Stimulated activated CD4-positive, alpha-beta T cell treated with anti-CD3 and anti-CD28 coated beads, TNF-alpha, amount 100 ng/mL, for 24 hours (primary cell): ENCODE data around the gene CD48.

ENCODE experiments used
- DNase-seq, 3 experiments: peaks; one replicate each; pipeline ENCODE4 v3.0.0-alpha.2; 2020; ENCODE audit warnings: low read depth in 3 of 3

Gene CD48

GRCh38 chr1:160634543-160635491, 76.8 kb downstream of the CD48 start:
- no peak for DNase-seq

- DNase-seq: no peak
These were observed 78.2 kb downstream of the CD48 start for GRCh38 chr1:160633330-160633903.

GRCh38 chr1:160631983-160632625, 79.5 kb downstream of the CD48 start:
- DNase-seq: no peak

GRCh38 chr1:160630523-160631451, 80.8 kb downstream of the CD48 start:
- no peak for DNase-seq

- peak in 1 of 3 experiments; percentile 56 for DNase-seq
These were observed 82.1 kb downstream of the CD48 start for GRCh38 chr1:160629286-160630210.

- no peak for DNase-seq
These were observed 82.8 kb downstream of the CD48 start for GRCh38 chr1:160628799-160629263.
